Measurements from ENCODE around the gene IGLL5.

GRCh38 chr22:22903355-22903777, 15.8 kb downstream of the IGLL5 start:
- TF ChIP-seq ESRRA (IDR thresholded peaks at IDR 0.05; ENCODE audit: borderline replicate concordance, low read length) (no peak), CTCF (IDR thresholded peaks at IDR 0.05) (no peak), RAD21 (conservative IDR thresholded peaks at IDR 0.05 in 1 of 2, IDR thresholded peaks at IDR 0.05 in 1 of 2) (no peak), MYC (IDR thresholded peaks at IDR 0.05; ENCODE audit: borderline replicate concordance, low read length) (no peak), USF2 (IDR thresholded peaks at IDR 0.05) (no peak), BCL3 (IDR thresholded peaks at IDR 0.05) (no peak), POLR2A (IDR thresholded peaks at IDR 0.05; ENCODE audit: low read length) (no peak), JUN (IDR thresholded peaks at IDR 0.05) (no peak), PHF8 (IDR thresholded peaks at IDR 0.05; ENCODE audit: borderline replicate concordance, low read depth) (no peak), RFX5 (IDR thresholded peaks at IDR 0.05) (no peak)
- TF ChIP-seq, protein P1, sequence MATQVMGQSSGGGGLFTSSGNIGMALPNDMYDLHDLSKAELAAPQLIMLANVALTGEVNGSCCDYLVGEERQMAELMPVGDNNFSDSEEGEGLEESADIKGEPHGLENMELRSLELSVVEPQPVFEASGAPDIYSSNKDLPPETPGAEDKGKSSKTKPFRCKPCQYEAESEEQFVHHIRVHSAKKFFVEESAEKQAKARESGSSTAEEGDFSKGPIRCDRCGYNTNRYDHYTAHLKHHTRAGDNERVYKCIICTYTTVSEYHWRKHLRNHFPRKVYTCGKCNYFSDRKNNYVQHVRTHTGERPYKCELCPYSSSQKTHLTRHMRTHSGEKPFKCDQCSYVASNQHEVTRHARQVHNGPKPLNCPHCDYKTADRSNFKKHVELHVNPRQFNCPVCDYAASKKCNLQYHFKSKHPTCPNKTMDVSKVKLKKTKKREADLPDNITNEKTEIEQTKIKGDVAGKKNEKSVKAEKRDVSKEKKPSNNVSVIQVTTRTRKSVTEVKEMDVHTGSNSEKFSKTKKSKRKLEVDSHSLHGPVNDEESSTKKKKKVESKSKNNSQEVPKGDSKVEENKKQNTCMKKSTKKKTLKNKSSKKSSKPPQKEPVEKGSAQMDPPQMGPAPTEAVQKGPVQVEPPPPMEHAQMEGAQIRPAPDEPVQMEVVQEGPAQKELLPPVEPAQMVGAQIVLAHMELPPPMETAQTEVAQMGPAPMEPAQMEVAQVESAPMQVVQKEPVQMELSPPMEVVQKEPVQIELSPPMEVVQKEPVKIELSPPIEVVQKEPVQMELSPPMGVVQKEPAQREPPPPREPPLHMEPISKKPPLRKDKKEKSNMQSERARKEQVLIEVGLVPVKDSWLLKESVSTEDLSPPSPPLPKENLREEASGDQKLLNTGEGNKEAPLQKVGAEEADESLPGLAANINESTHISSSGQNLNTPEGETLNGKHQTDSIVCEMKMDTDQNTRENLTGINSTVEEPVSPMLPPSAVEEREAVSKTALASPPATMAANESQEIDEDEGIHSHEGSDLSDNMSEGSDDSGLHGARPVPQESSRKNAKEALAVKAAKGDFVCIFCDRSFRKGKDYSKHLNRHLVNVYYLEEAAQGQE (IDR thresholded peaks at IDR 0.05): no peak
- TF ChIP-seq, protein P2, sequence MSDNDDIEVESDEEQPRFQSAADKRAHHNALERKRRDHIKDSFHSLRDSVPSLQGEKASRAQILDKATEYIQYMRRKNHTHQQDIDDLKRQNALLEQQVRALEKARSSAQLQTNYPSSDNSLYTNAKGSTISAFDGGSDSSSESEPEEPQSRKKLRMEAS (IDR thresholded peaks at IDR 0.05): no peak
- TF ChIP-seq, protein P3, sequence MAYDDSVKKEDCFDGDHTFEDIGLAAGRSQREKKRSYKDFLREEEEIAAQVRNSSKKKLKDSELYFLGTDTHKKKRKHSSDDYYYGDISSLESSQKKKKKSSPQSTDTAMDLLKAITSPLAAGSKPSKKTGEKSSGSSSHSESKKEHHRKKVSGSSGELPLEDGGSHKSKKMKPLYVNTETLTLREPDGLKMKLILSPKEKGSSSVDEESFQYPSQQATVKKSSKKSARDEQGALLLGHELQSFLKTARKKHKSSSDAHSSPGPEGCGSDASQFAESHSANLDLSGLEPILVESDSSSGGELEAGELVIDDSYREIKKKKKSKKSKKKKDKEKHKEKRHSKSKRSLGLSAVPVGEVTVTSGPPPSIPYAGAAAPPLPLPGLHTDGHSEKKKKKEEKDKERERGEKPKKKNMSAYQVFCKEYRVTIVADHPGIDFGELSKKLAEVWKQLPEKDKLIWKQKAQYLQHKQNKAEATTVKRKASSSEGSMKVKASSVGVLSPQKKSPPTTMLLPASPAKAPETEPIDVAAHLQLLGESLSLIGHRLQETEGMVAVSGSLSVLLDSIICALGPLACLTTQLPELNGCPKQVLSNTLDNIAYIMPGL (CRISPR knock-in tag; IDR thresholded peaks at IDR 0.05; ENCODE audit: borderline replicate concordance): no peak

Measured in A549 (cell line).